ENCODE results near the gene LRP2BP.

LRP2BP gene

DNA sequence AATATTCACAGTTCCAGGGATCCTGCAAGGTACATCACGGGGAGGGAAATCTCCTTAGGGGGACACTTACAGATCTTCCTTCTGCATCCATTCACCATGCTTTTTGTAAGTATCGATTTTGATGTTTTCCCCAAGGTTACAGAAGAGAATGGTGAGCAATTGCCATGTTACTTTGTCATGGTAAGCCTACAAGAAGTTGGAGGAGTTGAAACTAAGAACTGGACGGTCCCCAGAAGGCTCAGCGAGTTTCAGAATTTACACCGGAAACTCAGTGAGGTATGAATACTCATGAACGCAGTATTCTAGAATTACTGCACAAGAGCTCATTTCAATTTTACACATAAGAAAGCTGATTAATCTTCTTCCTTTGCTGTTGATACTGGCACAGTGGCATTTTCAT, 53.9 kb downstream of the LRP2BP start:
- Histone ChIP-seq H3K4me1 (ENCODE audit: low read length) (peaks cover 73% of the 10 kb centered on the region), H3K9me3 (replicated peaks; ENCODE audit: insufficient read depth, low read length) (no peaks in the 10 kb centered on the region), H3K4me3 (ENCODE audit: low read length) (0 out of 2 replicates have a peak overlapping the region, but pooled peaks have one; percentile 23), H3F3A (ENCODE audit: insufficient read depth, low read length) (peaks cover 44% of the 10 kb centered on the region), H3K36me3 (replicated peaks; ENCODE audit: insufficient read depth, low read length) (peaks cover 12% of the 10 kb centered on the region; the same call in 1 of the 2 replicates), H4K20me1 (ENCODE audit: insufficient read depth, low read length) (no peaks in the 10 kb centered on the region), H3K4me2 (ENCODE audit: low read depth, low read length) (peak overlapping the region; percentile 57), H3K27ac (ENCODE audit: low read length) (peak overlapping the region; percentile 91), H3K9me2 (replicated peaks; ENCODE audit: insufficient read depth, low read length) (no peaks in the 10 kb centered on the region), H2AFZ (ENCODE audit: low read length) (no peak overlapping the region), H3K9ac (ENCODE audit: low read length) (peak overlapping the region; percentile 41; the same call in 1 of the 2 replicates), H3K27me3 (replicated peaks; ENCODE audit: insufficient read depth, low read length) (no peaks in the 10 kb centered on the region), H3K79me2 (ENCODE audit: low read length) (peaks cover 37% of the 10 kb centered on the region)
- TF ChIP-seq EZH2phosphoT487 (IDR thresholded peaks at IDR 0.05; ENCODE audit: low read length): no peak
- TF ChIP-seq, protein P1, sequence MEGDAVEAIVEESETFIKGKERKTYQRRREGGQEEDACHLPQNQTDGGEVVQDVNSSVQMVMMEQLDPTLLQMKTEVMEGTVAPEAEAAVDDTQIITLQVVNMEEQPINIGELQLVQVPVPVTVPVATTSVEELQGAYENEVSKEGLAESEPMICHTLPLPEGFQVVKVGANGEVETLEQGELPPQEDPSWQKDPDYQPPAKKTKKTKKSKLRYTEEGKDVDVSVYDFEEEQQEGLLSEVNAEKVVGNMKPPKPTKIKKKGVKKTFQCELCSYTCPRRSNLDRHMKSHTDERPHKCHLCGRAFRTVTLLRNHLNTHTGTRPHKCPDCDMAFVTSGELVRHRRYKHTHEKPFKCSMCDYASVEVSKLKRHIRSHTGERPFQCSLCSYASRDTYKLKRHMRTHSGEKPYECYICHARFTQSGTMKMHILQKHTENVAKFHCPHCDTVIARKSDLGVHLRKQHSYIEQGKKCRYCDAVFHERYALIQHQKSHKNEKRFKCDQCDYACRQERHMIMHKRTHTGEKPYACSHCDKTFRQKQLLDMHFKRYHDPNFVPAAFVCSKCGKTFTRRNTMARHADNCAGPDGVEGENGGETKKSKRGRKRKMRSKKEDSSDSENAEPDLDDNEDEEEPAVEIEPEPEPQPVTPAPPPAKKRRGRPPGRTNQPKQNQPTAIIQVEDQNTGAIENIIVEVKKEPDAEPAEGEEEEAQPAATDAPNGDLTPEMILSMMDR (IDR thresholded peaks at IDR 0.05; ENCODE audit: low read length): no peak
- no peak for TF ChIP-seq EZH2 (optimal IDR thresholded peaks at IDR 0.05; ENCODE audit: low read depth, low read length)
- DNase-seq: peak; percentile 72

DNA sequence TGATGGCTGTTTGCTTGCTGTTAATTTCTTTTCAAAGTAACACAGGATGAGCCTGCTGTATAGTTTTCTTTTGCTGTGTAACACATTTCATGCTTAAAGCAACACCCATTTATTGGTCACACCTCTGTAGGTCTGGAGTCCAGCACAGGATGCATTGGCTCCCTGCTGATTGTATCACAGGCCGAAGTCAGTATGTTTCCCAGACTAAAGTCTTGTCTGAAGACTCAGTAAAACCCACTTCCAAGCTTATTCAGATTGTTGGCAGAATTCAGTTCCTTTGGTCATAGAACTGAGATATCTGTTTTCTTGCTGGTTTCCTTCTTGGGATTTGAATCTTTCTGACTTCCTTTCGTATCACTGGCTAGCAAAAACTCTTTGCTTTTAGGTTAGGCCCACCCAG, 54.3 kb downstream of the LRP2BP start:
- H3K36me3 ChIP-seq (replicated peaks; ENCODE audit: insufficient read depth, low read length): peaks cover 10% of the 10 kb centered on the region; the same call in 1 of the 2 replicates
- 0 out of 2 replicates have a peak overlapping the region, but pooled peaks have one; percentile 23 for H3K4me3 ChIP-seq (ENCODE audit: low read length)
- H3K9ac ChIP-seq (ENCODE audit: low read length): peak overlapping the region; percentile 41; the same call in 1 of the 2 replicates
- TF ChIP-seq, protein P1 (IDR thresholded peaks at IDR 0.05; ENCODE audit: low read length): no peak
- no peak for TF ChIP-seq EZH2 (optimal IDR thresholded peaks at IDR 0.05; ENCODE audit: low read depth, low read length)
- no peak for TF ChIP-seq EZH2phosphoT487 (IDR thresholded peaks at IDR 0.05; ENCODE audit: low read length)
- H3K79me2 ChIP-seq (ENCODE audit: low read length): peaks cover 37% of the 10 kb centered on the region
- H3K9me3 ChIP-seq (replicated peaks; ENCODE audit: insufficient read depth, low read length): no peaks in the 10 kb centered on the region
- peaks cover 44% of the 10 kb centered on the region for H3F3A ChIP-seq (ENCODE audit: insufficient read depth, low read length)
- no peak for DNase-seq
- H3K27me3 ChIP-seq (replicated peaks; ENCODE audit: insufficient read depth, low read length): no peaks in the 10 kb centered on the region
- H3K4me1 ChIP-seq (ENCODE audit: low read length): peaks cover 78% of the 10 kb centered on the region
- no peaks in the 10 kb centered on the region for H3K9me2 ChIP-seq (replicated peaks; ENCODE audit: insufficient read depth, low read length)
- peak overlapping the region; percentile 57 for H3K4me2 ChIP-seq (ENCODE audit: low read depth, low read length)
- H4K20me1 ChIP-seq (ENCODE audit: insufficient read depth, low read length): no peaks in the 10 kb centered on the region
- no peak overlapping the region for H2AFZ ChIP-seq (ENCODE audit: low read length)
- peak overlapping the region; percentile 91 for H3K27ac ChIP-seq (ENCODE audit: low read length)

DNA sequence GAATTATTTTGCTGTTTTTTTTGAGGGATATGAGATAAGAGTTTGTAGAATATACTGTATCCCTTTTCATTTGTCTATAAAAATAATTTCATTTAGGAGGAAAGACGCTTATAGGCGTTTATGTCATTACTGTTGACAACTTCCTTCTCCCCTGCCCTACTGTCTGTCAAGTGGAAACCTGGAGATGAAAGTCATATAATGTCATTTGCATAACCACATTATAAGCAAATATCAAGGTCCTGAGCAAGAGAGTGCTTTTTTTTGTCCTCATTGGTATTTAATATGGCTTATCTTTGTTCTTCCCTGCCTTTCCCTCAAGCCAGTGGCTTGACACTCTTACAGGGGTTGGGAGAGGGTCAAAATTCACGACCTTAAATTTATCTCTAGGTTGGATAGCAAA, 55.8 kb downstream of the LRP2BP start:
- H2AFZ ChIP-seq (ENCODE audit: low read length): no peak overlapping the region
- no peaks in the 10 kb centered on the region for H3K9me3 ChIP-seq (replicated peaks; ENCODE audit: insufficient read depth, low read length)
- peaks cover 72% of the 10 kb centered on the region for H3K4me1 ChIP-seq (ENCODE audit: low read length)
- H3K9ac ChIP-seq (ENCODE audit: low read length): no peak overlapping the region
- H3K4me2 ChIP-seq (ENCODE audit: low read depth, low read length): peak overlapping the region; percentile 57; the same call in 1 of the 2 replicates
- H3K27me3 ChIP-seq (replicated peaks; ENCODE audit: insufficient read depth, low read length): no peaks in the 10 kb centered on the region
- no peaks in the 10 kb centered on the region for H3K9me2 ChIP-seq (replicated peaks; ENCODE audit: insufficient read depth, low read length)
- peaks cover 10% of the 10 kb centered on the region; the same call in 1 of the 2 replicates for H3K36me3 ChIP-seq (replicated peaks; ENCODE audit: insufficient read depth, low read length)
- peak overlapping the region; percentile 91 for H3K27ac ChIP-seq (ENCODE audit: low read length)
- TF ChIP-seq, protein P1 (IDR thresholded peaks at IDR 0.05; ENCODE audit: low read length): no peak
- peaks cover 40% of the 10 kb centered on the region for H3K79me2 ChIP-seq (ENCODE audit: low read length)
- H3F3A ChIP-seq (ENCODE audit: insufficient read depth, low read length): peaks cover 38% of the 10 kb centered on the region
- DNase-seq: no peak
- H3K4me3 ChIP-seq (ENCODE audit: low read length): no peak overlapping the region
- no peaks in the 10 kb centered on the region for H4K20me1 ChIP-seq (ENCODE audit: insufficient read depth, low read length)

All from MM.1S (cell line).